Hepatocyte (in vitro differentiated cells): ENCODE data around the gene TESK2. TPM values are rescaled to one million over a fixed set of nuclear protein-coding genes. Genes with fewer than 3 reads are reported as not detected.

ENCODE experiments used
- DNase-seq: peaks from one replicate; pipeline ENCODE4 v3.0.0-alpha.2; 2016; ENCODE audit warnings: low spot score
- H2AFZ ChIP-seq: fragments of 200-600 bp; sonication (generic); 2 replicates; pipeline ENCODE4 v1.6.0; 2016; ENCODE audit warnings: antibody characterized with exemption, mild to moderate bottlenecking
- H3K27ac ChIP-seq: fragments of 200-600 bp; sonication (generic); 2 replicates; pipeline ENCODE4 v1.5.1; 2016; ENCODE audit warnings: mild to moderate bottlenecking
- H3K27me3 ChIP-seq: fragments of 200-600 bp; sonication (generic); 2 replicates; pipeline ENCODE4 v1.6.1; 2016
- H3K36me3 ChIP-seq: fragments of 200-600 bp; sonication (generic); replicated peaks from 2 replicates; pipeline ENCODE4 v1.5.1; 2016; ENCODE audit warnings: low read depth; ENCODE audit not compliant: insufficient read depth
- H3K4me1 ChIP-seq: fragments of 200-600 bp; sonication (generic); 2 replicates; pipeline ENCODE4 v1.5.1; 2016; ENCODE audit warnings: mild to moderate bottlenecking, moderate library complexity; ENCODE audit not compliant: insufficient read depth
- H3K4me2 ChIP-seq: fragments of 200-600 bp; sonication (generic); 2 replicates; pipeline ENCODE4 v1.6.0; 2016
- H3K4me3 ChIP-seq: fragments of 200-600 bp; sonication (generic); 2 replicates; pipeline ENCODE4 v1.5.1; 2016; ENCODE audit warnings: mild to moderate bottlenecking
- H3K79me2 ChIP-seq: fragments of 200-600 bp; sonication (generic); 2 replicates; pipeline ENCODE4 v1.6.0; 2017; ENCODE audit warnings: mild to moderate bottlenecking
- H3K9me2 ChIP-seq: fragments of 200-600 bp; sonication (generic); replicated peaks from 2 replicates; pipeline ENCODE4 v1.6.0; 2017; ENCODE audit warnings: mild to moderate bottlenecking; ENCODE audit not compliant: insufficient read depth
- H3K9me3 ChIP-seq: fragments of 200-600 bp; sonication (generic); 2 replicates; pipeline ENCODE4 v1.5.1; 2016; ENCODE audit warnings: low read depth, mild to moderate bottlenecking
- H4K20me1 ChIP-seq: fragments of 200-600 bp; sonication (generic); 2 replicates; pipeline ENCODE4 v1.6.0; 2016; ENCODE audit warnings: mild to moderate bottlenecking; ENCODE audit not compliant: insufficient read depth, poor library complexity, severe bottlenecking
- CTCF ChIP-seq: fragments of 200-600 bp; sonication (generic); IDR thresholded peaks from 2 replicates; pipeline ENCODE4 v1.5.1; 2016; ENCODE audit warnings: antibody characterized with exemption, mild to moderate bottlenecking; ENCODE audit not compliant: poor library complexity
- EZH2 ChIP-seq: fragments of 200-600 bp; sonication (generic); IDR thresholded peaks from 2 replicates; pipeline ENCODE4 v1.6.1; 2016; ENCODE audit warnings: antibody characterized with exemption, mild to moderate bottlenecking, borderline replicate concordance
- EZH2phosphoT487 ChIP-seq: fragments of 200-600 bp; sonication (generic); IDR thresholded peaks from one replicate; pipeline ENCODE4 v1.6.1; 2018; ENCODE audit warnings: antibody characterized with exemption, mild to moderate bottlenecking, low read depth, moderate library complexity; ENCODE audit not compliant: unreplicated experiment, severe bottlenecking
- WGBS: methylation state at CpG from one replicate; pipeline ENCODE4 v1.1.6; 2016; ENCODE audit warnings: low lambda C conversion rate; ENCODE audit errors: missing lambda C conversion rate; 5-methylcytosine and 5-hydroxymethylcytosine counted together
- polyA plus RNA-seq: library from polyadenylated mRNA; unstranded; fragments of >200 nt; fragmentation: Nextera tagmentation; extraction: Ambion mirVana; gene quantifications from 2 replicates; pipeline ENCODE4 v1.2.1, GENCODE V29; 2016
- total RNA-seq: library from RNA; depleted of rRNA; stranded (reverse); fragments of >200 nt; gene quantifications from 2 replicates; pipeline ENCODE4 v1.2.3, GENCODE V29; 2014

The TESK2 gene
- total and polyA plus RNA-seq, 2 experiments from 2014 or later, result 6.2 to 8.6 TPM

DNA sequence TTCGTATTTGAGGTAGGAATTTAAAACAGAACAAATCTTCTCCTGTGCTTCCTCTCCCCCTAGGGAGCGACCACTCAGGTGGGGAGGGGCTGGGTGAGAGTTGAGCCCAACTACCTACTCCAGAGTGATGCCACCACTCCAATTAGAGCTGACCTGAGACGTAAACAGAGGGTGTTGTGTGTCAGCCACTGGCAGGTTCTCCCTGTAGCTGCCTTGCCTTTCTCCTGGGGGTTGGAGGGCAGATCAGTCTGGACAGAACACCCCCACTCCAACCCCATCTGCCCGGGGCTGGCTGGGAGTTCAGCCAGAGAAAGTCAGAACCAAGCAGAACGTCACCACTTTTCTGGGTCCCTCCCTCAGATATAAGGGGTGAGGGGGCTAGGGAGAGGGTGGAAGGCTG is 162.3 kb downstream of the TESK2 start:
- H3K79me2 ChIP-seq, result peaks cover 3% of the 10 kb centered on the region
- no peak for DNase-seq
- H3K4me2 ChIP-seq, result peak overlapping the region; percentile 90
- H3K27me3 ChIP-seq, result no peaks in the 10 kb centered on the region
- 52% methylated on average over 5 of the region's 5 CpGs for WGBS
- H2AFZ ChIP-seq, result no peak overlapping the region
- H3K9me3 ChIP-seq, result no peaks in the 10 kb centered on the region
- no peak overlapping the region for H3K4me3 ChIP-seq
- H3K36me3 ChIP-seq, result no peaks in the 10 kb centered on the region
- TF ChIP-seq EZH2, result no peak
- no peak for TF ChIP-seq CTCF
- no peaks in the 10 kb centered on the region for H4K20me1 ChIP-seq
- H3K27ac ChIP-seq, result no peak overlapping the region
- H3K4me1 ChIP-seq, result peaks cover 9% of the 10 kb centered on the region
- H3K9me2 ChIP-seq, result no peaks in the 10 kb centered on the region

GRCh38 chr1:45327644-45328515 is 163.1 kb downstream of the TESK2 start:
- no peaks in the 10 kb centered on the region for H4K20me1 ChIP-seq
- no peaks in the 10 kb centered on the region for H3K36me3 ChIP-seq
- H3K27ac ChIP-seq, result peak overlapping the region; percentile 23
- H2AFZ ChIP-seq, result no peak overlapping the region
- no peaks in the 10 kb centered on the region for H3K9me2 ChIP-seq
- peak overlapping the region; percentile 90 for H3K4me2 ChIP-seq
- H3K9me3 ChIP-seq, result no peaks in the 10 kb centered on the region
- H3K4me3 ChIP-seq, result no peak overlapping the region
- WGBS, result 68% methylated on average over 19 of the region's 19 CpGs
- TF ChIP-seq CTCF (no peak), EZH2phosphoT487 (no peak), EZH2 (no peak)
- H3K79me2 ChIP-seq, result peaks cover 3% of the 10 kb centered on the region
- H3K4me1 ChIP-seq, result peaks cover 9% of the 10 kb centered on the region
- DNase-seq, result no peak
- no peaks in the 10 kb centered on the region for H3K27me3 ChIP-seq

GRCh38 chr1:45326627-45327623 is 164.0 kb downstream of the TESK2 start, which contains the start of gene HPDL:
TSS of gene HPDL (plus strand) at chr1:45326895. CDS start at chr1:45327149, 254 bp downstream.
- no peaks in the 10 kb centered on the region for H3K27me3 ChIP-seq
- peaks cover 9% of the 10 kb centered on the region for H3K4me1 ChIP-seq
- peak within 1 kb of the TSS; percentile 23 for H3K27ac ChIP-seq
- H2AFZ ChIP-seq, result peak within 1 kb of the TSS; percentile 90
- H3K9me2 ChIP-seq, result no peaks in the 10 kb centered on the region
- peak within 1 kb of the TSS; percentile 23 for H3K4me3 ChIP-seq
- peaks cover 3% of the 10 kb centered on the region for H3K79me2 ChIP-seq
- DNase-seq, result peak; percentile 79
- no peaks in the 10 kb centered on the region for H3K9me3 ChIP-seq
- H3K36me3 ChIP-seq, result no peaks in the 10 kb centered on the region
- 35% methylated on average over 78 of the region's 96 CpGs for WGBS
- no peaks in the 10 kb centered on the region for H4K20me1 ChIP-seq
- peak within 1 kb of the TSS; percentile 90 for H3K4me2 ChIP-seq
- TF ChIP-seq CTCF, result no peak
- no peak for TF ChIP-seq EZH2
- TF ChIP-seq EZH2phosphoT487, result no peak
